Muscle layer of colon (tissue), 2 donors: Measurements from ENCODE around the gene CDC7.
"Not testable (repeated sequence)": the region's sequence is repeated elsewhere in the genome, so short reads cannot be mapped to it uniquely, and the experiment has no call there.

Experiments
- H3K27ac ChIP-seq: one replicate; pipeline ENCODE4 v1.7.0; 2013; ENCODE audit warnings: low read depth, mild to moderate bottlenecking, low read length, moderate library complexity
- H3K27me3 ChIP-seq, 2 donors: one replicate each; pipeline ENCODE4 v1.7.0; 2013; ENCODE audit warnings: low read length in 2 of 2, mild to moderate bottlenecking in 2 of 2; ENCODE audit not compliant: insufficient read depth in 2 of 2, control insufficient read depth in 1 of 2
- H3K36me3 ChIP-seq: one replicate; pipeline ENCODE4 v1.7.0; 2013; ENCODE audit warnings: mild to moderate bottlenecking, low read length; ENCODE audit not compliant: insufficient read depth
- H3K4me1 ChIP-seq: one replicate; pipeline ENCODE4 v1.7.0; 2013; ENCODE audit warnings: mild to moderate bottlenecking, low read length; ENCODE audit not compliant: insufficient read depth
- H3K4me3 ChIP-seq, 2 donors: one replicate each; pipeline ENCODE4 v1.7.0; 2013; ENCODE audit warnings: low read length in 2 of 2, low read depth in 1 of 2, mild to moderate bottlenecking in 1 of 2, moderate library complexity in 1 of 2
- H3K9ac ChIP-seq: one replicate; pipeline ENCODE4 v1.7.0; 2013; ENCODE audit warnings: low read length
- H3K9me3 ChIP-seq: one replicate; pipeline ENCODE4 v1.7.0; 2013; ENCODE audit warnings: mild to moderate bottlenecking, low read length
- donor health status: abdominal sarcoma.
- donor health status: Adenocarcinoma of cecum.

The CDC7 gene

GRCh38 chr1:91513160-91513559 is 12.5 kb downstream of the CDC7 start:
- Histone ChIP-seq H3K4me3 (no peak overlapping the region), H3K9ac (no peak overlapping the region), H3K9me3 (no peaks in the 10 kb centered on the region), H3K27ac (no peak overlapping the region), H3K4me1 (no peaks in the 10 kb centered on the region), H3K36me3 (no peaks in the 10 kb centered on the region), H3K27me3 (no peaks in the 10 kb centered on the region)

GRCh38 chr1:91513706-91514105 is 13.1 kb downstream of the CDC7 start:
- Histone ChIP-seq H3K27ac (no peak overlapping the region), H3K4me1 (no peaks in the 10 kb centered on the region), H3K9ac (no peak overlapping the region), H3K27me3 (no peaks in the 10 kb centered on the region), H3K9me3 (no peaks in the 10 kb centered on the region), H3K36me3 (no peaks in the 10 kb centered on the region), H3K4me3 (no peak overlapping the region)

- H3K9me3 ChIP-seq, result no peaks in the 10 kb centered on the region
- no peak overlapping the region for H3K4me3 ChIP-seq
- no peaks in the 10 kb centered on the region for H3K27me3 ChIP-seq
- no peak overlapping the region for H3K27ac ChIP-seq
- no peak overlapping the region for H3K9ac ChIP-seq
- peaks cover 10% of the 10 kb centered on the region for H3K4me1 ChIP-seq
- no peaks in the 10 kb centered on the region for H3K36me3 ChIP-seq
Measured at GRCh38 chr1:91515994-91516393, 15.3 kb downstream of the CDC7 start.

- not testable (repeated sequence) for H3K27ac ChIP-seq, H3K9ac ChIP-seq, H3K36me3 ChIP-seq, H3K9me3 ChIP-seq, H3K27me3 ChIP-seq, H3K4me3 ChIP-seq
- H3K4me1 ChIP-seq, result peaks cover 16% of the 10 kb centered on the region
Measured at GRCh38 chr1:91516605-91517004, 16.0 kb downstream of the CDC7 start.

- not testable (repeated sequence) for H3K27me3 ChIP-seq, H3K9ac ChIP-seq, H3K4me3 ChIP-seq, H3K27ac ChIP-seq, H3K9me3 ChIP-seq, H3K36me3 ChIP-seq
- peaks cover 17% of the 10 kb centered on the region for H3K4me1 ChIP-seq
Measured at GRCh38 chr1:91519167-91519566, 18.5 kb downstream of the CDC7 start.

- H3K9me3 ChIP-seq, result no peaks in the 10 kb centered on the region
- no peak overlapping the region for H3K4me3 ChIP-seq
- peaks cover 17% of the 10 kb centered on the region for H3K4me1 ChIP-seq
- H3K9ac ChIP-seq, result no peak overlapping the region
- H3K27me3 ChIP-seq, result no peaks in the 10 kb centered on the region
- H3K36me3 ChIP-seq, result no peaks in the 10 kb centered on the region
- no peak overlapping the region for H3K27ac ChIP-seq
Measured at GRCh38 chr1:91520942-91521507, 20.4 kb downstream of the CDC7 start.

- no peaks in the 10 kb centered on the region for H3K36me3 ChIP-seq
- peaks cover 24% of the 10 kb centered on the region for H3K4me1 ChIP-seq
- H3K9me3 ChIP-seq, result no peaks in the 10 kb centered on the region
- no peak overlapping the region for H3K4me3 ChIP-seq
- no peaks in the 10 kb centered on the region for H3K27me3 ChIP-seq
- no peak overlapping the region for H3K9ac ChIP-seq
- H3K27ac ChIP-seq, result no peak overlapping the region
Measured at GRCh38 chr1:91523482-91523881, 22.8 kb downstream of the CDC7 start.

GRCh38 chr1:91526496-91526895 is 25.8 kb downstream of the CDC7 start:
- Histone ChIP-seq H3K27ac (no peak overlapping the region), H3K27me3 (no peaks in the 10 kb centered on the region), H3K36me3 (no peaks in the 10 kb centered on the region), H3K4me1 (peaks cover 9% of the 10 kb centered on the region), H3K9me3 (no peaks in the 10 kb centered on the region), H3K9ac (no peak overlapping the region), H3K4me3 (no peak overlapping the region)

GRCh38 chr1:91527266-91527765 is 26.7 kb downstream of the CDC7 start:
- no peaks in the 10 kb centered on the region for H3K9me3 ChIP-seq
- no peak overlapping the region for H3K9ac ChIP-seq
- no peak overlapping the region for H3K27ac ChIP-seq
- peaks cover 8% of the 10 kb centered on the region for H3K4me1 ChIP-seq
- H3K27me3 ChIP-seq, result no peaks in the 10 kb centered on the region
- no peaks in the 10 kb centered on the region for H3K36me3 ChIP-seq
- no peak overlapping the region for H3K4me3 ChIP-seq

- Histone ChIP-seq H3K4me3 (no peak overlapping the region), H3K9ac (no peak overlapping the region), H3K36me3 (no peaks in the 10 kb centered on the region), H3K9me3 (no peaks in the 10 kb centered on the region), H3K4me1 (peaks cover 8% of the 10 kb centered on the region), H3K27me3 (no peaks in the 10 kb centered on the region), H3K27ac (no peak overlapping the region)
Measured at GRCh38 chr1:91527781-91528180, 27.1 kb downstream of the CDC7 start.

- H3K27me3 ChIP-seq, result no peaks in the 10 kb centered on the region
- no peak overlapping the region for H3K27ac ChIP-seq
- no peaks in the 10 kb centered on the region for H3K9me3 ChIP-seq
- H3K9ac ChIP-seq, result no peak overlapping the region
- no peaks in the 10 kb centered on the region for H3K36me3 ChIP-seq
- H3K4me3 ChIP-seq, result no peak overlapping the region
- H3K4me1 ChIP-seq, result peaks cover 8% of the 10 kb centered on the region
Measured at GRCh38 chr1:91529856-91530255, 29.2 kb downstream of the CDC7 start.

- H3K27me3 ChIP-seq, result no peaks in the 10 kb centered on the region
- no peaks in the 10 kb centered on the region for H3K9me3 ChIP-seq
- H3K27ac ChIP-seq, result no peak overlapping the region
- H3K9ac ChIP-seq, result no peak overlapping the region
- H3K4me1 ChIP-seq, result no peaks in the 10 kb centered on the region
- H3K4me3 ChIP-seq, result no peak overlapping the region
- no peaks in the 10 kb centered on the region for H3K36me3 ChIP-seq
Measured at GRCh38 chr1:91533361-91534024, 32.8 kb downstream of the CDC7 start.
